ENCODE results near the gene DYNC1I1. TPM values are rescaled to one million over a fixed set of nuclear protein-coding genes. Genes with fewer than 3 reads are reported as not detected.
A peak's percentile ranks its signal among the peaks of the same experiment; 100 is the strongest.

The DYNC1I1 gene
- polyA plus RNA-seq, 1 experiment, result 0.11 TPM

GRCh38 chr7:95919556-95919955 is 147.2 kb downstream of the DYNC1I1 start:
- H3K36me3 ChIP-seq (ENCODE audit: control insufficient read depth, insufficient read depth, low read length), result no peaks in the 10 kb centered on the region
- H3K27me3 ChIP-seq (ENCODE audit: control insufficient read depth, insufficient read depth, low read length), result no peaks in the 10 kb centered on the region
- no peak overlapping the region for H3K4me3 ChIP-seq (ENCODE audit: low read depth, low read length)
- POLR2A ChIA-PET, result no interaction called here
- CTCF ChIA-PET, result interaction anchor here (0.6 to 5.3 kb wide), 4 partner anchors 28 to 1145 kb away, joined by 3 to 57 read pairs (median 7); no protein-coding TSS in a partner anchor
- peak; percentile 17; the same call in 1 of the 2 replicates for TF ChIP-seq CTCF (IDR thresholded peaks at IDR 0.05; ENCODE audit: insufficient read depth, low read depth, low read length)
- DNase-seq (ENCODE audit: low read depth), result no peak

- POLR2A ChIA-PET, result no interaction called here
- TF ChIP-seq CTCF (IDR thresholded peaks at IDR 0.05; ENCODE audit: insufficient read depth, low read depth, low read length), result no peak
- no peak for DNase-seq (ENCODE audit: low read depth)
- Histone ChIP-seq H3K27me3 (ENCODE audit: control insufficient read depth, insufficient read depth, low read length) (no peaks in the 10 kb centered on the region), H3K36me3 (ENCODE audit: control insufficient read depth, insufficient read depth, low read length) (no peaks in the 10 kb centered on the region), H3K4me3 (ENCODE audit: low read depth, low read length) (no peak overlapping the region)
- CTCF ChIA-PET, result interaction anchor here (1.2 kb wide), 1 partner anchor 14 kb away, joined by 3 read pairs; no protein-coding TSS in a partner anchor
Measured at GRCh38 chr7:95921543-95921942, 149.2 kb downstream of the DYNC1I1 start.

GRCh38 chr7:95922191-95922590 is 149.8 kb downstream of the DYNC1I1 start:
- DNase-seq (ENCODE audit: low read depth), result no peak
- no peak for TF ChIP-seq CTCF (IDR thresholded peaks at IDR 0.05; ENCODE audit: insufficient read depth, low read depth, low read length)
- Histone ChIP-seq H3K27me3 (ENCODE audit: control insufficient read depth, insufficient read depth, low read length) (no peaks in the 10 kb centered on the region), H3K36me3 (ENCODE audit: control insufficient read depth, insufficient read depth, low read length) (no peaks in the 10 kb centered on the region), H3K4me3 (ENCODE audit: low read depth, low read length) (no peak overlapping the region)
- ChIA-PET POLR2A (no interaction called here), CTCF (interaction anchor here (1.2 kb wide), 1 partner anchor 14 kb away, joined by 3 read pairs; no protein-coding TSS in a partner anchor)

GRCh38 chr7:95925236-95925635 is 152.9 kb downstream of the DYNC1I1 start:
- DNase-seq (ENCODE audit: low read depth), result no peak
- ChIA-PET POLR2A (no interaction called here), CTCF (interaction anchor here (1.5 to 5.5 kb wide), 2 partner anchors 9 to 23 kb away, joined by 4 to 22 read pairs; no protein-coding TSS in a partner anchor)
- Histone ChIP-seq H3K27me3 (ENCODE audit: control insufficient read depth, insufficient read depth, low read length) (no peaks in the 10 kb centered on the region), H3K36me3 (ENCODE audit: control insufficient read depth, insufficient read depth, low read length) (no peaks in the 10 kb centered on the region), H3K4me3 (ENCODE audit: low read depth, low read length) (no peak overlapping the region)
- no peak for TF ChIP-seq CTCF (IDR thresholded peaks at IDR 0.05; ENCODE audit: insufficient read depth, low read depth, low read length)

- Histone ChIP-seq H3K4me3 (ENCODE audit: low read depth, low read length) (no peak overlapping the region), H3K36me3 (ENCODE audit: control insufficient read depth, insufficient read depth, low read length) (no peaks in the 10 kb centered on the region), H3K27me3 (ENCODE audit: control insufficient read depth, insufficient read depth, low read length) (no peaks in the 10 kb centered on the region)
- DNase-seq (ENCODE audit: low read depth), result no peak
- ChIA-PET CTCF (interaction anchor here (1.5 to 5.5 kb wide), 2 partner anchors 9 to 22 kb away, joined by 4 to 22 read pairs; no protein-coding TSS in a partner anchor), POLR2A (no interaction called here)
- TF ChIP-seq CTCF (IDR thresholded peaks at IDR 0.05; ENCODE audit: insufficient read depth, low read depth, low read length), result no peak
Measured at GRCh38 chr7:95925971-95926370, 153.6 kb downstream of the DYNC1I1 start.
